Karpas-422 (cell line): Measurements from ENCODE around the gene DCHS1. TPM values are rescaled to one million over a fixed set of nuclear protein-coding genes. Genes with fewer than 3 reads are reported as not detected.

ENCODE experiments used
- DNase-seq: peaks from one replicate; pipeline ENCODE4 v3.0.0-alpha.2; 2015
- H2AFZ ChIP-seq: fragments of 200-600 bp; sonication (generic); 2 replicates; pipeline ENCODE4 v1.6.1; 2014; ENCODE audit warnings: antibody characterized with exemption, low read length, mixed read lengths
- H3K27ac ChIP-seq: fragments of 200-600 bp; sonication (generic); 2 replicates; pipeline ENCODE4 v1.5.1; 2014; ENCODE audit warnings: mild to moderate bottlenecking, low read length, moderate library complexity
- H3K27me3 ChIP-seq: fragments of 200-600 bp; sonication (generic); 2 replicates; pipeline ENCODE4 v1.6.1; 2014; ENCODE audit warnings: low read length, mixed read lengths
- H3K36me3 ChIP-seq: fragments of 200-600 bp; sonication (generic); 2 replicates; pipeline ENCODE4 v1.6.1; 2014; ENCODE audit warnings: low read length, mixed read lengths; ENCODE audit not compliant: insufficient read depth
- H3K4me1 ChIP-seq: fragments of 200-600 bp; sonication (generic); 2 replicates; pipeline ENCODE4 v1.6.1; 2014; ENCODE audit warnings: mild to moderate bottlenecking, low read length, mixed read lengths
- H3K4me2 ChIP-seq: fragments of 200-600 bp; sonication (generic); 2 replicates; pipeline ENCODE4 v1.6.1; 2014; ENCODE audit warnings: low read length, low read depth, mild to moderate bottlenecking; ENCODE audit not compliant: poor library complexity, severe bottlenecking
- H3K4me3 ChIP-seq: fragments of 200-600 bp; sonication (generic); 2 replicates; pipeline ENCODE4 v1.5.1; 2014; ENCODE audit warnings: mild to moderate bottlenecking, antibody characterized with exemption, low read length, mixed read lengths
- H3K79me2 ChIP-seq: fragments of 200-600 bp; sonication (generic); 2 replicates; pipeline ENCODE4 v1.6.1; 2014; ENCODE audit warnings: mild to moderate bottlenecking, low read length, mixed read lengths
- H3K9ac ChIP-seq: fragments of 200-600 bp; sonication (generic); 2 replicates; pipeline ENCODE4 v1.6.0; 2014; ENCODE audit warnings: low read length
- H3K9me2 ChIP-seq: fragments of 200-600 bp; sonication (generic), shearing (Covaris generic); replicated peaks from 2 replicates; pipeline ENCODE4 v1.6.0; 2014; ENCODE audit warnings: mild to moderate bottlenecking, low read length, moderate library complexity; ENCODE audit not compliant: insufficient read depth
- H3K9me3 ChIP-seq: fragments of 300-700, 200-600 bp; sonication (generic); 2 replicates; pipeline ENCODE4 v1.6.1; 2014; ENCODE audit warnings: low read length, mixed read lengths
- H4K20me1 ChIP-seq: fragments of 200-600 bp; sonication (generic); 2 replicates; pipeline ENCODE4 v1.6.1; 2014; ENCODE audit warnings: mild to moderate bottlenecking, antibody characterized with exemption, low read length, low read depth; ENCODE audit not compliant: insufficient read depth
- total RNA-seq: library from RNA; depleted of rRNA; stranded (reverse); fragments of >200 nt; shearing (Covaris generic); gene quantifications from 2 replicates; pipeline ENCODE4 v1.2.3, GENCODE V29; 2014; ENCODE audit warnings: low replicate concordance

Gene DCHS1
- total RNA-seq, 1 experiment from 2014 or later = 0.04 TPM

DNA sequence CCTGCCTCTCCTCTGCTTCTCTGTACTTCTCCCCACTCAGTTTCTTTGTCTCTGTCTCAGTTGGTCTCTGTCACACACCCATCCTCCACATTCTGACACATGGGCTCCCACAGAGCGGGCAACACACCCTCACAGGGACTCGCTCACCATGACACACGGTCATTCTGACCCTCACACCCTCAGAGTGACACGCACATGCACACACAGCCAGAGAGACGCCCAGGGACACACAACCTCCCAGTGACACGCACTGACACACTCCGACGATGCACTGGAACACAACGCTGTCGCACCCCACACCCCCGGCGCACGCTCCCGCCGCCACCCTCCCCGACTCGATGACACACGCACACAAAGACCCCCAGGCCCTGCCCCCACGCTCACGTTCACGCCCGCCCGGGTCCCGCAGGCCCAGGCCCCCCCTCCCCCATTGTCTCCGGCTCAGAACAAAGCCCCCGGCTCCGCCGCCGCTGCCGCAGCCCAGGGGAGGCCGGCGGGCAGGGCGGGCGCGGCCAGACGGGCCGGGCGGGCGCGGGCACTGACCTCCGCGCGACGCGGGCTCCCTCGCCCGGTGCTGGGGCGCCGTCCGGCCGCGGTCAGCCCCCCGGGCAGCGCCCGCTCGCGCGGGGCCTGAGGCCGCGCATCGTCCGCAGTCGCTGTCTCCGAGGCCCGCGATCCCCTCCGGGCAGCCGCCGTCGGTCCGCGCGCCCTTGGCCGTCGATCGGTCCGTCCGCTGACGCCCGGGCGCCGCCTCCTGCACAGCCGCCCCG lies 404 bp downstream of the DCHS1 start:
- H3K4me3 ChIP-seq = no peak overlapping the region
- H3K79me2 ChIP-seq = no peaks in the 10 kb centered on the region
- no peak overlapping the region for H3K9ac ChIP-seq
- H3K9me2 ChIP-seq = no peaks in the 10 kb centered on the region
- no peak for DNase-seq
- H3K4me1 ChIP-seq = no peaks in the 10 kb centered on the region
- no peaks in the 10 kb centered on the region for H3K36me3 ChIP-seq
- H3K9me3 ChIP-seq = no peaks in the 10 kb centered on the region
- no peaks in the 10 kb centered on the region for H3K27me3 ChIP-seq
- H2AFZ ChIP-seq = no peak overlapping the region
- no peak overlapping the region for H3K4me2 ChIP-seq
- no peaks in the 10 kb centered on the region for H4K20me1 ChIP-seq
- no peak overlapping the region for H3K27ac ChIP-seq

DNA sequence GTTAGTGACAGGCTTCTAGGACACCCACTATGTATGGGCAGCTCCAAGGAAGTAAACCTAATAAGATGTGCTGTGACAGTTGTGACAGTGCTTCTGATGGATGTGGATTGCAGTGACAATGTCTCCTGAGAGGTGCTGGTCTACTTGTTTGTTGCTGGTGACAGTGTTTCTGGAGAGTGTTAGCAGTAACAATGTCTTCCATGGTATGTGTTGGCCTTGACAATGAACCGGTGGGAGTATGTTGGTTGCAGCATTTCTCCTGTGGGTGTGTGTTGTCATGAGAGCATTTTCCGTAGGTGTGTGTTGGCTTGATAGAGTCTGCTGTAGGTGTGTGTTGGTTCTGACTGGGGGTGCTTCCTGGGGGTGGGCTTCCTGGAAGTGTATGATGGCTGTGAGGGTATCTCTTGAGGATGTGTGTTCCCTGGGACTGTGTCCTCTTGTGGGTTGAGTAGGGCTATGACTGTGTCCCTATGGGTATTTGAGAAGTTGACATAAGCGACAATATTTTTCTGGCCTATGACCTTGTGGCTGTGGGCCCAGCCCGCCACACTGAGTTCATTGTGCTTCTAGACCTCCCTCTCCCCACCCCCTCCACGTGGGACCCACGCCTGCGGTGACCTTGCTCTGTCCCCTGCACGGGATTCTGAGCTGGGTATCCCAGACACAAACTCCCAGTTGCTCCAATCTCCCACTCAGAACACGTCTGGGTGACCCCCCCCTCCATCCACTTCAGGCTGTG lies 1.2 kb downstream of the DCHS1 start:
- H3K4me2 ChIP-seq = no peak overlapping the region
- H3K4me3 ChIP-seq = no peak overlapping the region
- no peaks in the 10 kb centered on the region for H3K27me3 ChIP-seq
- H3K27ac ChIP-seq = no peak overlapping the region
- H3K4me1 ChIP-seq = no peaks in the 10 kb centered on the region
- no peaks in the 10 kb centered on the region for H3K9me2 ChIP-seq
- no peak overlapping the region for H2AFZ ChIP-seq
- no peaks in the 10 kb centered on the region for H4K20me1 ChIP-seq
- no peaks in the 10 kb centered on the region for H3K79me2 ChIP-seq
- H3K9me3 ChIP-seq = no peaks in the 10 kb centered on the region
- H3K36me3 ChIP-seq = no peaks in the 10 kb centered on the region
- H3K9ac ChIP-seq = no peak overlapping the region
- no peak for DNase-seq

DNA sequence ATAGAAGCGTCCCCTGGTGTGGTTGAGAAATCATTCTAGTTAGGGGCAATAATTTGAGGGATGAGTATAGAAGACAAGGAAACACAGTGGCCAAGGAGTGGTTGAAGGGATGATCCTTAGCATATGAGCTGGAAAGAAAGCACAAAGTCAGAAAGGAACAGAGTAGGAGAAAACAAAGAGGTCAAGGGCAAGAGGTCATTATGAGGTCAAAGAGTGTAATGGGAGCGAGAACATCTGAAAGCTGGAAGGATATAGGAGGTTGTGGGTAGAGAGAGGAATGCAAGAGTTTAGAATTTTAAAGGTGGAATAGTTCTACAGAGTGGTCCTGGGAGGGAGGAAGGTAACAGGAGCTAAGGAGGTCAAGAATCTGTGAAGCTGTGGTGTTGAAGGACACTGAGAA lies 2.0 kb downstream of the DCHS1 start:
- no peak overlapping the region for H3K27ac ChIP-seq

DNA sequence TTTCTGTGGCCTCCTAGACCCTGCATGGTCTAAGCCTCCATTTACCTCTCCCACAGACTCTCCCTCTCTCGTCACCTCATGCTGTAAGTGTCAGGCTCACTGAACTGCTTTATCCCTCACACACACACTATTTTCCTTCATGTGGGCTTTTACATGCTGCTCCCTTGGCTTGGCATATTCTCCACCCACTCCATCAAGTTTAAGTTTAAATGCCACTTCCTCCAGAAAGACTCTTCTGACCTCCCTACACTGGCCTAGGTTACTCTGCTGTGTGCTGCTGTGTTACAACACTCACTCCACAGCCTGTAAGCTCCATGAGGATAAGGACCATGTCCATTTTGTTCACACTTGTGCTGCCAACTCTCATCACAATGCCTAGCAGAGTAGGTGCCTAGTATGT lies 2.5 kb downstream of the DCHS1 start:
- Histone ChIP-seq H3K79me2 (no peaks in the 10 kb centered on the region), H3K4me2 (no peak overlapping the region), H3K27ac (no peak overlapping the region), H4K20me1 (no peaks in the 10 kb centered on the region), H3K9me2 (no peaks in the 10 kb centered on the region), H3K4me1 (no peaks in the 10 kb centered on the region), H3K4me3 (no peak overlapping the region), H2AFZ (no peak overlapping the region), H3K27me3 (no peaks in the 10 kb centered on the region), H3K9ac (no peak overlapping the region), H3K36me3 (no peaks in the 10 kb centered on the region), H3K9me3 (no peaks in the 10 kb centered on the region)
- no peak for DNase-seq

More for the DNA sequence above, 2.0 kb downstream of the DCHS1 start:
- H3K9me2 ChIP-seq = no peaks in the 10 kb centered on the region
- no peaks in the 10 kb centered on the region for H3K79me2 ChIP-seq
- no peaks in the 10 kb centered on the region for H3K36me3 ChIP-seq
- DNase-seq = no peak
- no peaks in the 10 kb centered on the region for H4K20me1 ChIP-seq
- no peaks in the 10 kb centered on the region for H3K9me3 ChIP-seq
- no peaks in the 10 kb centered on the region for H3K27me3 ChIP-seq
- no peaks in the 10 kb centered on the region for H3K4me1 ChIP-seq
- H3K4me2 ChIP-seq = no peak overlapping the region
- H2AFZ ChIP-seq = no peak overlapping the region
- no peak overlapping the region for H3K9ac ChIP-seq
- no peak overlapping the region for H3K4me3 ChIP-seq

DNA sequence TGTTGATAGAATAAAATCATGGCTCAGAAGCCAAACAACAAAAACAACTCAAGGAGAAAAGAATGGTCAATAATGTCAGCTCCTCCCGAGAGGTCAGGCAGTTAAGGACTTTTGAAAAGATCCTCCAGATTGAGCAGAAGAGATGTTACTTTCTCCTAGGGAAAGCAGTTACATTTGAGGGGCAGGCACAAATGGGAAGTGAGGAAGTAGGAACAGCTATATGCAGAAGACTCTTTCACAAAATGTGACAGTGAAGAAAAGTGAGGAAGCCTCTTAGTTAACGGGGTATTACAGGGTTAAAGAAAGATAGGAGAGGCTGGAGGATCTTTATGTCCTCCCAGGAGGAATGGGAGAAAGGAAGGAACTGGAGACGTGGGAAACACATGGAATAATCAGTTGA lies 3.4 kb downstream of the DCHS1 start:
- Histone ChIP-seq H3K4me1 (peaks cover 2% of the 10 kb centered on the region), H3K9ac (no peak overlapping the region), H3K4me3 (no peak overlapping the region), H3K9me2 (no peaks in the 10 kb centered on the region), H3K27me3 (no peaks in the 10 kb centered on the region), H2AFZ (no peak overlapping the region), H4K20me1 (no peaks in the 10 kb centered on the region), H3K27ac (no peak overlapping the region), H3K79me2 (no peaks in the 10 kb centered on the region), H3K9me3 (no peaks in the 10 kb centered on the region), H3K36me3 (no peaks in the 10 kb centered on the region), H3K4me2 (no peak overlapping the region)
- DNase-seq = no peak

DNA sequence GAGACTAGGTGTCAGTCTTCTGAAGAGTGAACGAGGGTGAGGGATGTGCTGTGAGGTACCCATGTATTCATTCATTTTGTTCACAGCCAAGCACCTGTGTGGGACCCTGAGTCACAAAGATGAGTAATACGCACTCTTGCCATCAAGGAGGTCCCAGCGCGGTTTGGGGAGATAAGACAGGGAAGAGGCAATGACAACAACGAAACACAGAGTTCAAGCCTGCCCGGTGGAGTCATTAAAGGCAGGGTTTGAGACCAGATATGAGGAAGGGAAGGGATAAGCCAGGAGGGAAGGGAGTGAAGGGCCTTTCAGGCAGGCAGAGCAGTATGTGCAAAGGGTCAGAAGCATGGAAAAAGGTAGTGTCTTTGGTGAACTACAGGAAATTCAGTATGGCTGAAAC lies 4.6 kb downstream of the DCHS1 start:
- Histone ChIP-seq H3K27me3 (no peaks in the 10 kb centered on the region), H3K27ac (no peak overlapping the region), H3K9ac (no peak overlapping the region), H3K36me3 (no peaks in the 10 kb centered on the region), H2AFZ (no peak overlapping the region), H3K4me2 (no peak overlapping the region), H3K9me3 (no peaks in the 10 kb centered on the region), H3K4me3 (no peak overlapping the region), H3K79me2 (no peaks in the 10 kb centered on the region), H3K4me1 (peaks cover 12% of the 10 kb centered on the region), H3K9me2 (no peaks in the 10 kb centered on the region), H4K20me1 (no peaks in the 10 kb centered on the region)
- DNase-seq = no peak

DNA sequence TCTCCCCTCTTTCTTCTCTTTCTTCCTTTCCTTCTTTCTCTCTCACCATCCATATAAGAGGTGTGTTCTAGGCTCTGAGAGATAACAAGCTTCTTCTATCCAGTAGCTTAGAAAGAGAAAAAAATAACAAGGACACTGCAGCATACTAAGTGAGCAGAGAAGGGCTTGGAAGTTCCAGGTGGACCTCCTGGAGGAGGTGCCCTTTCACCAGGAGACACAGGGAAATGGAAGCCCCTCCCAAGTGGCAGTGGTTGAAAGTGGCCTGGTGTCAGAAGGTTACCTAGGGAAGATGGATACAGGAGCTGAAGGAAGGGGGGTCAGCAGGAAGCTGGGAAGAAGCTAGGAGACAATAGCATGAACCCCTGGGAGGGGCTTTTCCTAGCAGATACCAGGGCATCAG lies 5.5 kb downstream of the DCHS1 start:
- no peak overlapping the region for H3K27ac ChIP-seq
- H3K27me3 ChIP-seq = no peaks in the 10 kb centered on the region
- no peak overlapping the region for H3K9ac ChIP-seq
- H3K79me2 ChIP-seq = no peaks in the 10 kb centered on the region
- H4K20me1 ChIP-seq = no peaks in the 10 kb centered on the region
- H3K9me2 ChIP-seq = no peaks in the 10 kb centered on the region
- H3K36me3 ChIP-seq = no peaks in the 10 kb centered on the region
- H3K4me3 ChIP-seq = no peak overlapping the region
- no peak overlapping the region for H3K4me2 ChIP-seq
- no peak overlapping the region for H2AFZ ChIP-seq
- peaks cover 12% of the 10 kb centered on the region for H3K4me1 ChIP-seq
- no peak for DNase-seq
- H3K9me3 ChIP-seq = no peaks in the 10 kb centered on the region

DNA sequence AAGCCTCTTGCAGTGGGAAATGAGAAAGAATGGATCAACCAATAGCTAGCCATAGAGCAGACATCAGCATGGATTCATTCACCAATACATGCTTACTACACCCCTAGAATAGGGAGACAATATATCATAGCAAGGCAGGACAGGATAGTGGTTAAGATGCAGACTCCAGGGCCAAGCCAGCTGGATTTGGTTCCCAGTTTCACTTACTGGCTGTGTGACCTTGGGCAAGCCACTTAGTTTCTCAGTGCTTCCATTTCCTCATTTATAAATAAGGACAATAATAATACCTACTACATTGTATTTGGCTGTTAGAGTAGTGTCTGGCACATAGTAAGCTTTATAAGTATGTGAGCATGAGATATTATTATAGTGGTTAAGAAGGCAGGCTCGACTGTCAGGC lies 7.1 kb downstream of the DCHS1 start:
- Histone ChIP-seq H3K27ac (no peak overlapping the region), H3K27me3 (no peaks in the 10 kb centered on the region), H3K9me3 (no peaks in the 10 kb centered on the region), H3K4me1 (peaks cover 12% of the 10 kb centered on the region), H3K4me3 (no peak overlapping the region), H4K20me1 (no peaks in the 10 kb centered on the region), H3K79me2 (no peaks in the 10 kb centered on the region), H3K36me3 (no peaks in the 10 kb centered on the region), H3K4me2 (no peak overlapping the region), H2AFZ (no peak overlapping the region), H3K9ac (no peak overlapping the region), H3K9me2 (no peaks in the 10 kb centered on the region)
- no peak for DNase-seq
